Hepatocyte (in vitro differentiated cells): ENCODE measurements around the gene CACNA1B.

ENCODE experiments used
- CTCF ChIP-seq: fragments of 200-600 bp; sonication (generic); IDR thresholded peaks from 2 replicates; pipeline ENCODE4 v1.5.1; 2016; ENCODE audit warnings: antibody characterized with exemption, mild to moderate bottlenecking; ENCODE audit not compliant: poor library complexity
- EZH2 ChIP-seq: fragments of 200-600 bp; sonication (generic); IDR thresholded peaks from 2 replicates; pipeline ENCODE4 v1.6.1; 2016; ENCODE audit warnings: antibody characterized with exemption, mild to moderate bottlenecking, borderline replicate concordance

GRCh38 chr9:138094028-138094427 is 216.4 kb downstream of the CACNA1B start:
- no peak for TF ChIP-seq EZH2
- TF ChIP-seq CTCF: no peak
